GDM1 (cell line): ENCODE results near the gene CROCC2.

Experiments
- DNase-seq: peaks from one replicate; lab custom pipeline; 2025; lab: John Stamatoyannopoulos, UW

CROCC2 gene

DNA sequence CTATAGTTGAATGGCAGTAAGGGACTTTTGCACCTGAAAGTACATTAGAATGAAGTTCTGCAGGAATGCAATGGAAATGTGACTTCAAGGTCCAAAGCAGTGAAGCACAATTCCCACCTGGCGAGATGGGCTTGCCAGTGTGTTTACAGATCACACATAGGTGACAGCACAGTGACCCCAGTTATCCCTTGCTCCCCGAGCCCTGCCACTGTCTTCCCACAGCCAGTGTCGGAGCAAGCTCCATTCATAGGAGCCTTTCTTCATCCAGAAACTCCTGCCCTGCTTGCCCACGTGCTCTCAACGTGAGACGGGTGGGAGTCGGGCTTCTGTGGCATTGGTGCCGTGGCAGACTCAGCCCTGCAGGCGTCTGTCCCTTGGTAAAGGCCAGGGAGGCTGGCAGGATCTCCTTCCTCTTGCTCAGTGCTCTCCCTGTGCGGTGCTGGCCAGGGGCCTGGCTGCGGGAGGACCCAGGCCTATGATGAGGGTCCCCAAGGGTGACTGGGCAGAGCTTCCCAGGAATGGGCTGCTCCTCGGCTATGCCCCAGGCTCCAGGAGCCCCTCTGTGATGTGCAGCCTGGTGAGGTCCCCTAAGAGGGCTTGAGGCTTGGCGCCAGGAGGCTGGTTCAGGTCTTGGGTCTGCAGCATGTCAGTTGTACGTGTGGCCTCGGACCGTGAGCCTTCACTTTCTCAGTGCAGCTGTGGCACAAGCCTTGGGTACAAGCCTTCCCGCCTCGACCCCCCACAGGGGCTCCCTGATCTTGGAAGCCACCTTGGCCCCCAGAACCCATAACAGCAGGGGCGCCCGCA is 132.4 kb downstream of the CROCC2 start:
- DNase-seq = no peak

DNA sequence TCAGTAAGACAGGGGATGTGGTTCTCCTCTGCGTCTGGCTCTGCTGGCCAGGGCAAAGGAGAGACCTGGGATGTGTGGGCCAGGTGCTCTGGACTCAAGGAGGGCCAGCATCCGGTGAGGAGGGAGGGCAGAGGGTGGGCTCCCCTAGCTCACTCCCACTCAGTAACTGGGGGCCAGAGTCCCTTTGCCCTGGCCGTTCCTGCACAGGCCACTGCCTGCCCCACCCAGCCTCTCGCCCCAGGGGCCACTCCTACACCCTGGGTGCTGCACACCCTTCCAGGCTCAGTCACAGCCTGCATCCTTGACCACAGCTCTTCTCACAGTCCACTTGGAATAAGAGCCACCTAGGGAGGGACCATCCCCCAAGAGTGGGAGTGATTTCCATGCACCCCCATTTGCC is 133.3 kb downstream of the CROCC2 start:
- no peak for DNase-seq

GRCh38 chr2:241040081-241040803 is 134.1 kb downstream of the CROCC2 start:
- DNase-seq = no peak

GRCh38 chr2:241041589-241042158 is 135.5 kb downstream of the CROCC2 start:
- DNase-seq = no peak
